K562 (cell line): ENCODE results near the gene RCC1. TPM values are rescaled to one million over a fixed set of nuclear protein-coding genes. Genes with fewer than 3 reads are reported as not detected.

Experiments
- EP300 ChIP-seq: IDR thresholded peaks from 2 replicates; pipeline ENCODE4 v1.6.1; 2012; ENCODE audit warnings: low read length, improper control_type of control experiment
- ERF ChIP-seq: fragments of 450-650 bp; formaldehyde crosslinking; IDR thresholded peaks from 2 replicates; pipeline ENCODE4 v1.4.0; 2020; ENCODE audit warnings: mild to moderate bottlenecking, mixed read lengths
- GTF2E2 ChIP-seq: fragments of 200-800 bp; sonication (Bioruptor generic); IDR thresholded peaks from 2 replicates; pipeline ENCODE4 v1.6.1; 2016; ENCODE audit warnings: missing genetic modification characterization, missing compliant biosample characterization
- IRF9 ChIP-seq: fragments of 450-650 bp; IDR thresholded peaks from 2 replicates; pipeline ENCODE4 v1.6.1; 2016; ENCODE audit warnings: missing biosample characterization, missing genetic modification characterization
- MED1 ChIP-seq: sonication (generic); formaldehyde crosslinking; IDR thresholded peaks from 2 replicates; pipeline ENCODE4 v1.8.1; 2023; ENCODE audit warnings: missing genetic modification reagents, borderline replicate concordance
- MXD1 ChIP-seq: fragments of 250-450 bp; sonication (Bioruptor Pico); IDR thresholded peaks from 2 replicates; pipeline ENCODE4 v1.8.0; 2021; ENCODE audit warnings: borderline replicate concordance, mild to moderate bottlenecking, moderate library complexity; ENCODE audit not compliant: poor library complexity, severe bottlenecking
- PBX2 ChIP-seq, 2 experiments: IDR thresholded peaks in 1 of 2; conservative IDR thresholded peaks in 1 of 2; 2 replicates each; pipeline ENCODE4 v1.6.1; 2016; ENCODE audit warnings: low read depth in 2 of 2, mild to moderate bottlenecking in 1 of 2, missing compliant biosample characterization in 1 of 2, missing genetic modification characterization in 1 of 2, moderate library complexity in 1 of 2
- RB1 ChIP-seq: fragments of 450-650 bp; IDR thresholded peaks from 2 replicates; pipeline ENCODE4 v1.6.1; 2017; ENCODE audit warnings: low read depth, mild to moderate bottlenecking
- RREB1 ChIP-seq: fragments of 250-450 bp; sonication (Bioruptor Pico); IDR thresholded peaks from 2 replicates; pipeline ENCODE4 v1.4.0; 2020
- SAFB ChIP-seq: fragments of 200-400 bp; formaldehyde crosslinking; IDR thresholded peaks from 2 replicates; pipeline ENCODE4 v1.6.1; 2017; ENCODE audit warnings: low read depth, low read length, borderline replicate concordance
- TARDBP ChIP-seq: fragments of 450-650 bp; IDR thresholded peaks from 2 replicates; pipeline ENCODE4 v1.6.1; 2016
- TCFL5 ChIP-seq: fragments of 250-450 bp; sonication (Bioruptor Pico); conservative IDR thresholded peaks from 2 replicates; pipeline ENCODE4 v1.6.1; 2021; ENCODE audit warnings: mild to moderate bottlenecking, moderate library complexity, matching md5 sums
- TRIM25 ChIP-seq: fragments of 450-650 bp; IDR thresholded peaks from 2 replicates; pipeline ENCODE4 v1.7.0; 2016; ENCODE audit warnings: borderline replicate concordance
- ZNF586 ChIP-seq: fragments of 450-650 bp; formaldehyde crosslinking; conservative IDR thresholded peaks from 2 replicates; pipeline ENCODE4 v1.4.0; 2020; ENCODE audit warnings: mild to moderate bottlenecking, moderate library complexity
- polyA plus RNA-seq, 8 experiments: library from polyadenylated mRNA; depleted of rRNA in 4 of 8; stranded (reverse) in 5 of 8; unstranded in 3 of 8; fragments of >200 nt; fragmentation: Nextera tagmentation in 2 of 8; fragmentation: Illumina TruSeq in 1 of 8; extraction: Ambion mirVana in 2 of 8; extraction: Trizol in 1 of 8; gene quantifications; 2 replicates each; pipeline versions ENCODE4 v1.2.1 to v1.2.3, GENCODE V29; 2011 to 2014; ENCODE audit warnings: inconsistent platforms in 1 of 8, missing spikeins in 1 of 8
- total RNA-seq, 7 experiments: library from RNA; depleted of rRNA in 6 of 7; stranded (reverse); fragments of >200 nt in 6 of 7; fragmentation: Illumina TruSeq in 2 of 7; extraction: Trizol in 2 of 7; gene quantifications; 2 replicates each; pipeline versions ENCODE4 v1.2.1 to v1.2.3, GENCODE V29; 2011 to 2021; ENCODE audit warnings: low replicate concordance in 1 of 7

Gene RCC1
- total and polyA plus RNA-seq, 9 of the 15 experiments (the other 6 are each of a cell fraction or from before 2014, with no cell fraction given), result 16.4 to 202 (median 107) TPM

GRCh38 chr1:28580722-28581530 lies 75.1 kb downstream of the RCC1 start (continued):
- TF ChIP-seq PBX2 (CRISPR knock-in tag; IDR thresholded peaks at IDR 0.05; ENCODE audit: low read depth) (peak; percentile 37; the same call in 1 of the 2 replicates), PBX2 (tag; conservative IDR thresholded peaks at IDR 0.05; ENCODE audit: low read depth) (no peak), ZNF586 (no peak), IRF9 (tag) (no peak), GTF2E2 (no peak), TARDBP (no peak), TCFL5 (no peak), SAFB (no peak), EP300 (no peak), RREB1 (no peak), ERF (0 out of 2 replicates have a peak, but pooled peaks have one; percentile 25), MED1 (CRISPR knock-in tag) (no peak), TRIM25 (0 out of 2 replicates have a peak, but pooled peaks have one; percentile 39), RB1 (no peak), MXD1 (CRISPR knock-in tag) (no peak)
